HG03139 (cell line): Measurements from ENCODE around the gene IBA57.

Experiments
- ATAC-seq: cut with Tn5 transposase; IDR thresholded peaks from one replicate; pipeline ENCODE4 v1.9.1; 2021; ENCODE audit not compliant: unreplicated experiment

The IBA57 gene

DNA sequence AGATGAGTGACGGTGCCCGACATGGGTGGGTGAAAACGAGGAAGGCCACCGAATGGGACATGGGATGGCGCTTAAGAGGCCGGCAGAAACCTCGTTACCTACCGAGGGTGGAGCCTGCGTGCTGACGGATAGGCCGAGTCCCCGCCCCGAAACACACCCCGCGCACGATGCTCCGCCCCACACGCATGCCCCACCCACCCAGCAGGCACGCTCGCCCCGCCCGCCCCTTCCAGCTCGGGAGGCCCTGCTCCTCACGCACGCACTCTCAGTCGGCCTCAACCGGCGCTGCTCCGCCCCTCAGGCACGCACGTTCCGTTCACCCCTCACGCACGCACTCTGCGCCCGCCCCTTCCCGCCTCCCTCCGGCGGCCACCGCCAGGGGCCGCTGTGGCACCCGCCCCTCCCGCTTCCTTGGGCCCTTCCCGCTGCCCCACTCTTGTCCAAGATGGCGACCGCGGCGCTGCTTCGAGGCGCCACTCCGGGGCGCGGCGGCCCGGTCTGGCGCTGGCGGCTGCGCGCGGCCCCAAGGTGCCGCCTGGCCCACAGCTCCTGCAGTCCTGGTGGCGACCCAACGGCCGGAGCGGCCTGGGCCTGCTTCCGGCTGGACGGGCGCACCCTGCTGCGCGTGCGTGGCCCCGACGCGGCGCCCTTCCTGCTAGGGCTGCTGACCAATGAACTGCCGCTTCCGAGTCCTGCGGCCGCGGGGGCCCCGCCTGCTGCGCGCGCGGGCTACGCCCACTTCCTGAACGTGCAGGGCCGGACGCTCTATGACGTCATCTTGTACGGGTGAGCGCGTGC, at the start of gene IBA57:
Gene IBA57 (plus strand): TSS at position 433 of the 798 bp plus-strand sequence. CDS start 13 bp downstream, at position 446.
- peak; percentile 81 for ATAC-seq

DNA sequence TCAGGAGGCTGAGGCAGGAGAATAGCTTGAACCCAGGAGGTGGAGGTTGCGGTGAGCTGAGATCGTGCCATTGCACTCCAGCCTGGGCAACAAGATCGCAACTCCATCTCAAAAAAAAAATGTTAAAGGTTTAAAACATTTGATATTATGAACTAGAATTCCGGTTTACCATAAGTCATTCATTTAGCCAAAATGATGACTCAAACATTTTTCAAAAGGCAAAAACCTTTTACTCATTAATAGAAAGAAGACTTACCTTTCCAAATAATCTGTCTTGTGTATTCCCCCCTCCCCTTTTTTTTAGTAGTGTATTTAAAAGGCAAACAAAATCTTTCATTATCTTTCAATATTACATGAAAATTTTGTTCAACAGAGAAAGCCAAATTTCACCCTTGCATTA, 48.3 kb upstream of the IBA57 start:
- ATAC-seq = no peak

DNA sequence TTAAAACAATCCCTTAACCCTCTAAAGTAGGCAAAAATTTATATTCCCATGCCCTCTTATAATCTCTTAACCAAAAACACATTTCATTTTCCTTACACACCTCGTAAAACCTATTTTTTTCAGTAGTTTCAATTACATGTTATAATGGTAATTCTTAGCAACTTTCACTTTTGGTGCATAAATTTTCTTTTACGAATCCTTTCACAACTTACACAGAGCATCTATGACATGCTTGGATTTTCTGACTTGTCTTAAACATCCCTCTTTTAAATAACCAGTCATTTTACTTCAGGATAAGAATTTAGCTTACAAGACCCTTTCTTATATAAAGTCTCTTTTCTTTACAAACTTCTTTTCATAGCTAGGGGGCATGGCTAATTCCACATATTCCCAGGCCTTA, 47.6 kb upstream of the IBA57 start:
- ATAC-seq = no peak

DNA sequence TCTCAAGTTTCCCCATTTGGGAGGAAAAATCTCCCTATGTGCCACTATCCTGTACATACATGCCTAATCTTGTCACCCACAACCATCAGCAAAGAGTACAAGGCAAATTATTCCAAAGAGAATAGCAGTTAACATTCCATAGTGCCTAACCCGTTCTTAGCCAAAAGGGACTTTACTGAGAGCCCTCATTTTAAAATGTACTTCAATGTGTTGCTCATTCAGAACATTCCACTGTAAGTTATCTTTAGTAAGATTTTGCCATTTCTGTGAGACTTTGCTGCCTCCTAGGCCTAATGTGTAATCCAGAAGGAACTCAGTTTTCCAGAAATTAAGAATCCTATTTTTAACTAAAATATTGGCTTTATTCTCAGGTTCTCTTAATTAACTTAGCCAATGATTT, 45.3 kb upstream of the IBA57 start:
- no peak for ATAC-seq

DNA sequence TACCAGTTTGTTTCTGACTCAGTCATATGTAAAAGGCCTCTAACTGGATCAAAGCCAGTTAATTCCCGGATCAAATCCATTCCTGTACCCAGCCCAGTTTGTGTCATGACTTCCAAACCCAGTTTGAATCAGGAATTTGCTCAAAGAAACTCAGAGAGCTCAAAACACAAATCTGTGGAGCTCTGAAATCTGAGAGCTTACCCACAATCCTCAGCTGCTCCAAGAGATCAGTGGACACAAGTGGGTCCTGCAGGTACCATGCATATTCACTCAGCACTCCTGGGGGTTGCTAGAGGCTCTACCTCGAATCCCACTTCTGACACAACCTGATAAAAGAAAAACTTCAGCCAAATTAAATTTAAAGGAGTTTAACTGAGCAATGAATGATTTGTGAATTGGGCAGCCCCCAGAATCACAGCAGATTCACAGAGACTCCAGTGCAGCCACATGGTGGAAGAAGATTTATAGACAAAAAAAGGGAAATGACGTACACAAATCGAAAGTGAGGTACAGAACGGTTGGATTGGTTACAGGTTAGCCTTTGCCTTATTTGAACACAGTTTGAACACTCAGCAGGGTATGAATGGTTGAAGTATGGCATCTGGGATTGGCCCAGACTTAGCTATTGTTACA, 44.6 kb upstream of the IBA57 start:
- no peak for ATAC-seq

DNA sequence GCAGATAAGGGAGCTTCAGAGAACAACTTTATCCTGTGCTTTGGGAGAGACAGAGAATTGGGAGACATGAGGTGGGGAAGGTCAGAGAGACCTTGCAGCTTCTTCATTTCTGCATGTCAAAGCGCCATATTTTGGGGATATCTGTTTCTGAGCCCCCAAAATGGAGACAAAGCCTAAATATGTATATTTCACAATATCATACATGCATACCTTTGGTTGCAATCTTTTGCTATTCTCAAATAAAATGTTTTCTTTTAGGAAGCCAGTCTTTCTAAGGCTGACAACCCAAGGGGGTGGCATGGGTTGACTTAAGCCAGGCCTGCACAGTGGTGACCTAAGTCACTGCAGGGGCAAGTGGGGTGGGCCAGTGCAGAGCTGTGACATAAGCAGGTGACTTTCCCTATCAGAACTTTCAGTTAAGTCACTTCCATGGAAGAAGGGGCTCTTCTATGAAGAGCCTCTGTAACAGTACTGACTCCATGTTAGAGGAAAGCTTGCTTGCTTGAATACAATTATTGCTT, 42.6 kb upstream of the IBA57 start:
- no peak for ATAC-seq

DNA sequence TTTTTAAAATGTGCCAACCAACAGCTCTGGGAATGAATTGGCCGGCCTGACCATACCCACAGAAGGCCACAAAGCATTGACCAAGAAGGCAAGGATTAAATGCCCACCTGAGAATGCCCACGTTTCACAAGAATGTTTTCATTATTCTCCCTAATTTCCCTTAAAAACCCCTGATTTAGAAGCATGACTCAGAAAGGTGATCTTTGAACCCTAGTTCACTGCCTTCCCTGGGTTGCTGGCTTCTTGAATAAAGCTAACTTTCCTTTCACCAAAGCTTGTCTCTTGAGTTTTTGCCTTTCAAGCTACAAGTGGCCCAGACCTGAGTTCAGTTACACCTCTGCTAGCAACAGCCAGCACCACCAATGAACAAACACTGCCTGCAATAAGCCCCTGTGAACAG, 42.1 kb upstream of the IBA57 start:
- ATAC-seq = no peak

DNA sequence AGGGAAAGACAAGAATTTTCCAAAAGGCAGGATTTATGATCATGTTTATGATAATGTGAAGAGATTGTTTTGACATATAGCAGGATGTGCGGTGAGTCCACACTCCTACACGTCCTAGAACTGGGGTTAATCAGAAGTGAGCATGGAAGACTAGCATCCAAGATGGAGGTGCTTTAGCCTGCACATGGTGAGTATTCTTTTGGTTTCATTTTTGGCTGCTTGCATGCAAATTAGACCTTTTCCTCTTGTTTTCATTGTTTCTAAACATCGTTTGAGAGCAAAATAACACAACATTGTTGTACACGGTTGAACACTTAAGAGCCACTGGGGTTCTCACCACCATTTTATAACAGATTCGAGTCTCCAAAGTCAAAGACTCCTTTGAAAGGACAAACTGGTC, 40.4 kb upstream of the IBA57 start:
- no peak for ATAC-seq

DNA sequence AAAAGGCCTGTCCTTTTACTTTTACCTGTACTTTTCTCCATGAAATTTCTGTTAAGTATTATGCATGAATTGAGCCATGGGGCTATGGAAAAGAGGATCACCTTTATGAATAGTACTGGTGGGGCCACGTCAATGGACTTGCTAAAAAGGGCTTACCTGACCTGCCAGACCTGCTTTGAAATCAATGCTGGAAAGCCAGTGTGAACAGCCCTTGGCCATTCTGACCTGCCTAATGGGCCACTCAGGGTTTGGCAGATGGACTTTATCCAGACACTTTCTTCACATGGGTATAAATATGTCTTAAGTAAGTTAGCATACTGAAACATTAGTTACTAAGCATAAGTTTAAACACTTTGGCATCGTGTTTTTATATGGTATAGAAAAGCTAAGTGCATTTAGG, 33.8 kb upstream of the IBA57 start:
- ATAC-seq = no peak

DNA sequence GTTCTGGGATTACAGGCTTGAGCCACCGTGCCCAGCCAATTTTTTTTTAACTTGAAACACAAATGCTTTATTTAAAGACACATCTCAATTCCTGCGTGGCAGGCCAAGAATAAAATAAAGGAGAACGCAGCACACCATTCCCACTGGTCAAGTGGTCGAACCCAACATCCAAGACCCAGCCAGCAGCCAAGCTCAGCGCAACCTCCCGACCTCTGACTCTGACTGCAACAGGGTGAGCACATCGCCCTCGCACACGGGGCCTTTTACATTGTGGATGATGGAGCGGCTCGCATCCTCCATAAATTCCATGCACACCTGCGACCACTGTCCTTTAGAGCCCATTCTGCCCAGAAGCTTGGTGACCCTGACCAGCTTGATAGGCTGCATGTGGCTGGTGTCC, 31.0 kb upstream of the IBA57 start:
- ATAC-seq = no peak

DNA sequence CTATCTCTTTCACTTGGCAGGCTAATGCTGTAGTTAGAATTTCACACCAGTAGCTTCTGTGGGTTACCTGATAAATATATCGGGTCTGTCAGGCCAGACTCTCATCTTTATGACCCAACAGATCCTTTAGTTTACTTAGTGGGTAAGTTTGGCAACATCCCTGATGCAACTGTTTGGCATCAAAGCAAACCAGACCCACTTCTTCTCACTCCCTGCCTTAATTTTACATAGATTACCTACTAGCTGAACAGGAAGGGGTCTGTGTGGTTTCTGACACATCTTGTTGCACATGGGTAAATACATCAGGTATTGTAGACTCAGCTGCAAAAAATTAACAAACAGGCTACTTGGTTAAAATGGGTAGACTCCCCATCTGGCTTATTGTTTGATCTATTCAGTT, 28.7 kb upstream of the IBA57 start:
- ATAC-seq = no peak

DNA sequence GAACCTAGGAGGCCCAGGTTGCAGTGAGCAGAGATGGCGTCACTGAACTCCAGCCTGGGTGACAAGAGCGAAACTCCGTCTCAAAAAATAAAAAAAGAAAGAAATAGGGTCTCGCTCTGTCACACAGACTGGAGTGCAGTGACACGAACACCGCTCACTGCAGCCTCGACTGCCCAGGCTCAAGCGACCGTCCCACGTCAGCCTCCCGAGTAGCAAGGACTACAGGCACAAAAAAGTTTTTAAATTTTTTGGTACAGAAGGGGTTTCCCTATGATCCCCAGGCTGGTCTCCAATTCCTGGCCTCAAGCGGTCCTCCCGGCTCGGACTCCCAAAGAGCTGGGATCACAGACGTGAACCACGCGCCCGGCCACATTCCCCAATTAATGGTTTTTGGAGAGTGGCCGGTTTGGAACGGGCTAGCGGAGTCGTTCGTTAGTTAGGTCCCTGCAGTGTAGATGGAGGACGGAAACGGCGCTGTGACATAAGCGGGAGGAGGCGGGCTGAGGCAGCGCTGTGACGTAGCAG, 26.1 kb upstream of the IBA57 start:
- no peak for ATAC-seq

DNA sequence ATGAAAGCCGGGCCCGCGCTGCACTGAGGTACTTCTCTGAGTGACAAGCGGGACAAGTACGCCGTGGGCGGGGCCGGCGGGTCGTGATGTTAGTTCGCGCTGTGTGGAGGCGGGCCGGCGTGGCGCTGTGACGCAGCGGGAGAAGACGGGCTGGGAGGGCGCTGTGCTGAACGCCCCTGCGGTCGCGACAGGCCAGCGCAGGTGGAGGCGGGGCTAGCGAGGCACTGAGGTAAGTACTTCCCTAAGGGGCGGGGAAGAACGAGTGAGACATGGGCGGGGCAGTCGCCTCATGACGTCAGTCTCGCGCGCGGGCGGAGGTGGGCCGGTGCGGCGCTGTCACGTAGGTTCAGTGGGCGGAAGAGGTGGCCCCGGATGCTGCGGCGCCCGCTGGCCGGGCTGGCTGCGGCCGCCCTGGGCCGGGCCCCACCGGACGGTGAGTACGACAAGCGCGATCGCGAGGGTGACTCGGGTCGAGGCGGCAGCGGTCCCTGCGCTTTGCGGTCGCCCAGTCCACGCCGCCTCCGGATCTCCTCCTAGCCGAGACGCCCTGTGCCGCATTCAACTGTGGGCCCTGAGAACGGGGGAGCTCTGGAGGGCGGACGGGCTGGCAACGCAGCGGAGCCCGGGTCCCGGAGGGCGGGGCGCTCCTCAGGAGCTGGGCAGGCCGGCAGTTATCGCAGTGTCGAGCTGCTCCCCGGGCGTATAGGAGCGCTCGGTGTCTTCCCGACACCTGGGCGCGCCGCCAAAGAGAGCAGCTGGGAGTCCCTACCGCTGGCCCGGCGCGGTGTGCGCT, 25.5 kb upstream of the IBA57 start, which contains the start of gene GUK1:
Gene GUK1 (plus strand): TSS at position 349 of the 793 bp plus-strand sequence. CDS start 24 bp downstream, at position 373.
- peak; percentile 88 for ATAC-seq

DNA sequence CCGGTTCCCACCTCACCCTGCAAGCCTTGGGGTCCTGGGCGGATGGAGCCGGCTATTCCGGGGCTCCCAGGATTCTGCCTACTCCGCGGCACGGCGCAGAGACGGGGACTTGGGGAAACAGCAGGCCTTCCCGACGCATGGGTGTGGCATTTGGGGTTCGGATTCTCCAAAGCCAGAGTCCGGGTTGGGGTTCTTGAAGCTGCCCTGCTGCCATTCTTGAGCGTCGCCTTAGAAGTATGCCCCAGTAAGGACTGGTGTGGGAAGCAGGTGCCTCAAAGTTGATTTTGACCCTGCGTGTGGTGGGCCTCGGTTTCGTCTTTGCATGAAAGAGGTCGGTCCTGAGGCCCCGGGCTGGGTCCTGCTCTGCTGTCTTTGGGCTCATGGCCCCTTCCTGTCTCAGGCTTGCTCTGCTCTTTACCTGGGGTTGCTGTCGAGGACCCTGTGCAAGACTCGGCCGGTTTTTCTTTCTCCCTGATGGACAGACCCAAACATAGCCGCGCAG, 24.8 kb upstream of the IBA57 start:
- no peak for ATAC-seq

DNA sequence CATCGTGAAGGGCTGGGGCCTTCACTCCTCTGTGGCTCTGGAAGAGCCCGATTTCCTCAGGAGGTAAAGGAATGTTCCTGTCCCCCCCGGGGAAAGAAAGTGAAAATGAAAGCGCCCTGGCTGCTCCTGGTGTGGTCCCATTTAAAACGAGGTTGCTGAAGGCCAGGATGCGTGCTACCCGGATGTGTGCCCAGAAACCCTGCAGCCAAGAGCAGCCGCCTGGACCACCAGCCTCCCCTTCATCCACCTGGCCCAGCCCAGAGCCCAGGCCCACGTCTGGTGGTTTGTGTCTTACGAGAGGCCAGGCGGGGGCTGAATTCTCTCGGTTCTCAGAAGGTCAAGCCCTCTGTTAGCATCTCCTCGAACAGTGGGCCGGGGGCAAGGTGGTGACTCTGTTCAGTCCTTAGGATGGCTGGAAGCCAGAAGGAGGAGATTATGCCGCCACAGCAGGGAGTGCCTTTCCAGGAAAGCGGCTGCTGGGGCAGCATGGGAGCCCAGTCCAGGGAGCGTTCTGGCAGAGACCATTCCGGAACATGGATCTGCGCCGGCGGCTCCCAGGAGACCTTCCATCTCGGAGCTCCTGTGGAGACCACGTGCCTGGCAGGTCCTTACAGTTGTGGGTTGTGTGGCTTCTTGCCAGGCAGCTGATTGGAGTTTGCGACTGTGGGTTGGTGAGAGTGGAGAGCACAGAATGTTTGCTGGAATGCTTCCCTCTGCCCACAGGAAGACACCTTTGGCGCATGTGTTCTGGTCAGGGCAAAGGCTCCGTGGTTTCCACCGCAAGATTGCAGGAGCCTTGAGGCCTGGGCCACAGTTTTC, 24.2 kb upstream of the IBA57 start:
- ATAC-seq = no peak

DNA sequence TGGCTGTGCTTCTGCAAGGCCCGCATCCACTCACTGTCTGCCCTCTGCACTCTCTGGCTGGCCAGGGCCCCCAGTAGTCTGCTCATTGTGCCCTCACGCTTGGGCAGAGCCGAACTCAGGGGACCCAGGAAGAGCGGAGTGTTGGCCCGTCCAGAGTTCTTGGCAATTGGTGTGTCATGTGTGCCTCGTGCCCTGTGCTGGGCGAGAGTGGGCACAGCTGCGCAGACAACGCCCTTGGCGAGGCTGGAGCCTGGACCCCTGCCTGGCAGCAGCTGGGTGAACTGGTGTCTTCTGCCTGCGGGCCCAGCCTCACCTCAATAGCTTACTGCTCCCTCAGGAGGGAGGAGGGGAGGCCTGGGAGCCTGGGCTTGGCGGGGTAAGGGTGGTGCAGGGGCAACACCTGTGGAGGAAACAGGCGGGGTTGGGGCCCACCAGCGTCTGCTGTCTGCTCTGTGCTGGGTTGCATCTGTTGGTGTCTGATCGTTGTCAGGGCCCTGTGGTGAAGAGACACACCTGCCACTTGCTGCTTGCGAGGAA, 23.4 kb upstream of the IBA57 start:
- no peak for ATAC-seq

DNA sequence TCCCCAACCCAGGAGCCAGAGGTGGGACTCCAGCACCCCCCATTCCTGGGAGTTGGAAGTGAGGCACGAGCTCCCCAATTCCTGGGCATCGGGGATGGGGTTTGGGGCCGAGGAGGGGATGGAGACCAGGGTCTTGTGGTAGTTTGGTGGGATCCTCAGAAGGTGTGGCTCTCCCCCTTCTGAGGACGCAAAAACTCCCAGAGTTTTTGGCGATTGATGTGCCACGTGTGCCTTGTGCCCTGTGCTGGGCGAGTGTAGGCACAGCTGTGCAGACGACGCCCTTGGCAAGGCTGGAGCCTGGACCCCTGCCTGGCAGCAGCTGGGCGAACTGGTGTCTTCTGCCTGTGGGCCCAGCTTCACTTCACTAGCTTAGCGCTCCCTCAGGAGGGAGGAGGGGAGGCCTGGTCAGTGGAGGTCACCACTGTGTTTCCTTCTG, 22.9 kb upstream of the IBA57 start:
- no peak for ATAC-seq

DNA sequence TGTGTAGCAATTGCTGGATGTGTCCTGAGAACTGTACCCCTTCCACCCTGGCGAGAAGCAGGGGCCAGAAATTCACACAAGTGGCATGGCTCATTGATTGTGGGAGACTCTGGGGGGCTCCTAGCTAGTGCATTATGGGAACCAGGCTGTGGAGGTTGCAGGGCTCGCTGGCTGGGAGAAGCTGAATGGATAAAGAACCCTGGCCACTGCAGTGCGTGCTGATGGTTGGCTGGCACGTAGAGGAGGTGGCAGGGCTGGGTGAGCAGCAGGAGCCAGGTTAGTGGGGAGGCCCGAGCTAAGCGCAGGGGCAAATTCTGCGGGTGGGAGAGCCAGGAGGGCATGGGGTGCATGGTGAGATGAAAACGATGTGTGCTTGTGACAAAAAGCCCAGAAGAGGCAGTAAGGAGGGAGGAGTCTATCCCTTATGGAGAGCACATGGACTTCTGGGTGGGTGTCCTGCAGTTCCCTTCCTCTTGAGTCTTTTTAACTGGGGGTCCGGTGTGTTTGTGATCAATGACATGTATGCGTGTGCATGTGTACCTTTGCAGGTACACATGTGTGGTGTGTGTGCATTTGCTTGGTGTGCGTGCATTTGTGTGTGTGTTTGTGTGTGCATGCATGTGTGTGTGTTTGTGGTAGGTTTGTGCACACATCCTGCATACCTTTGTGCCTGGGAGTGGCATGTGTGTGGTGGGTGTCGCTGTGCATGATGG, 22.0 kb upstream of the IBA57 start:
- no peak for ATAC-seq
